ENCODE results near the gene FAM32A.

GRCh38 chr19:16232127-16232526, 46.9 kb downstream of the FAM32A start:
- TF ChIP-seq CTCF (conservative IDR thresholded peaks at IDR 0.05) (no peak), ZFX (IDR thresholded peaks at IDR 0.05) (no peak)
